GM13976 (cell line): Measurements from ENCODE around the gene B4GALT2.

Experiments used
- DNase-seq: peaks from one replicate; pipeline ENCODE4 v3.0.0; 2012; ENCODE audit warnings: low spot score
- in situ Hi-C: fragments of 300-500 bp; cut with MboI; formaldehyde crosslinking; loops from one replicate; pipeline ENCODE4 v1.12.0; 2022; ENCODE audit warnings: low sequenced_read_pairs, mixed read lengths, inconsistent platforms; ENCODE audit not compliant: unreplicated experiment
- TF ChIP-seq, protein P1 (sequence below): IDR thresholded peaks from 2 replicates; pipeline ENCODE4 v1.5.1; 2012; ENCODE audit warnings: borderline replicate concordance, mild to moderate bottlenecking; ENCODE audit not compliant: insufficient read depth; ENCODE audit errors: extremely low read depth, missing control alignments, control extremely low read depth

Gene B4GALT2

DNA sequence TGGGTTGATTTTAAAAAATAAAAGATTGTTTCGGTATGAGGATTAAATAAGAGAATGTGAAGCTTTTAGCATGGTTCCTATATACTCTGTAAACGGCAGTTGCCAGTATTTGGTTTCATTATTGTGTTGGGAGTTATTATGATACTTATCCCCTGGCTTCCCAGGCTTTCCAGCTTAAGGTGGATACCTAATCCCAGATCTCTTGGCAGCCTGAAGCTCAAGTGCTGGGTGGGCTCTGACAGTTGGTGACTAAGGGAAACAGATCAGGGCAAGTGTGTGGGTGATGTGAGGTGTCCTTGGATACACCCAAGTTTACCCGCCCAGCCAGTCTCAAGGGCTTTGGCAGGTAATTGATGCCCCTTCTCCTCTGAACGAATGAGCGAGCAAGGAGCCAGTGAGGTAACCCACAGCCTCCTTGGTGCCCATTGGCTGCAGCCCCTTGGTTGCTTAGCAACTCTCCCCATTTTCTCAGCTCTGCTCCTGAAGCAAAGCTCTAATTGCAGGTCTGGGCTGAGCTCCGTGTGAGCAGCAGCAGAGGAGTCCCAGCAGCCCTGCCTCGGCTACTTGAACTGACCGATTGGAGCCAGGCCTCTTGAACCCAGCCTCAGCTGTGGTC lies 26.2 kb upstream of the B4GALT2 start:
- DNase-seq = no peak
- TF ChIP-seq, protein P1, sequence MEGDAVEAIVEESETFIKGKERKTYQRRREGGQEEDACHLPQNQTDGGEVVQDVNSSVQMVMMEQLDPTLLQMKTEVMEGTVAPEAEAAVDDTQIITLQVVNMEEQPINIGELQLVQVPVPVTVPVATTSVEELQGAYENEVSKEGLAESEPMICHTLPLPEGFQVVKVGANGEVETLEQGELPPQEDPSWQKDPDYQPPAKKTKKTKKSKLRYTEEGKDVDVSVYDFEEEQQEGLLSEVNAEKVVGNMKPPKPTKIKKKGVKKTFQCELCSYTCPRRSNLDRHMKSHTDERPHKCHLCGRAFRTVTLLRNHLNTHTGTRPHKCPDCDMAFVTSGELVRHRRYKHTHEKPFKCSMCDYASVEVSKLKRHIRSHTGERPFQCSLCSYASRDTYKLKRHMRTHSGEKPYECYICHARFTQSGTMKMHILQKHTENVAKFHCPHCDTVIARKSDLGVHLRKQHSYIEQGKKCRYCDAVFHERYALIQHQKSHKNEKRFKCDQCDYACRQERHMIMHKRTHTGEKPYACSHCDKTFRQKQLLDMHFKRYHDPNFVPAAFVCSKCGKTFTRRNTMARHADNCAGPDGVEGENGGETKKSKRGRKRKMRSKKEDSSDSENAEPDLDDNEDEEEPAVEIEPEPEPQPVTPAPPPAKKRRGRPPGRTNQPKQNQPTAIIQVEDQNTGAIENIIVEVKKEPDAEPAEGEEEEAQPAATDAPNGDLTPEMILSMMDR = no peak
- in situ Hi-C loops = no loop called here

DNA sequence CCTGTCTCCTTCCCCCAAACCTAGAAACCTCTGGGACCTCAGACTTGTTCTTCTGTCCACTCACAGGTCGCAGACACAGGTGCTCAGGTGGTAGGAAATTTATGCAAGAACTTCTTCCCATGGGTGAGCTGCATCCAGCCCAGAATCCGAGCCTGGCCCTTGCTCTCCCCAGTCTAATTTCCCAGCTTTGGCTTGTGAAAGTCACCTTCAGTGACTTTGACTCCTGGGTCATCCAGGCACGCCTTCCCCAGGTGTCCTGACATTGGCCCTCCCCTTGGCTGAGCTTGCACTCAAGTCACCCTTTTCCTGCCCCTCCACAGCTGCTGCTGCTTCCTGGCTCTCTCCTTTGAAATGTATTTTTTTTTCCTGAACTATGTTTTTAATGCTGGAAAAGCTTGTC lies 25.6 kb upstream of the B4GALT2 start:
- in situ Hi-C loops = no loop called here
- TF ChIP-seq, protein P1 = no peak
- DNase-seq = no peak

DNA sequence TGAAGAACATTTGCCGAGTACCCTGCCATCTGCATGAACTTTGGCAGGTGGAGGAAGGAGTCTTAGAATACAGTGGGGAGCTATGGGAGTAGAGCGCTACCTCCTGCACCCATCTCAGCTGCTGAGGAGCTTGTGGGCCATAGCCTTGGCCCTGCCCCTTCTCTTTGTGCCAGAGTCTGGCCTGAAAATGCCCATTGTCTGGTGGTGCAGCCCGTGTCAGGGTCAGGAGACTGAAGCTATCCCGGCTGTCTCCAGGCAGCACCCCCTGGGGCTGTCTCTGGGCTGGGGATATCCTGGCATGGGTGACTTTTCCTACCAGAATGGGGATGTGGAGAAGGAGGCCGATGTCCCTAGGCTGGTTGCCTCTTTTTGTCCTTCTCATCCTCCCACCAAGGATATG lies 25.0 kb upstream of the B4GALT2 start:
- in situ Hi-C loops = no loop called here

DNA sequence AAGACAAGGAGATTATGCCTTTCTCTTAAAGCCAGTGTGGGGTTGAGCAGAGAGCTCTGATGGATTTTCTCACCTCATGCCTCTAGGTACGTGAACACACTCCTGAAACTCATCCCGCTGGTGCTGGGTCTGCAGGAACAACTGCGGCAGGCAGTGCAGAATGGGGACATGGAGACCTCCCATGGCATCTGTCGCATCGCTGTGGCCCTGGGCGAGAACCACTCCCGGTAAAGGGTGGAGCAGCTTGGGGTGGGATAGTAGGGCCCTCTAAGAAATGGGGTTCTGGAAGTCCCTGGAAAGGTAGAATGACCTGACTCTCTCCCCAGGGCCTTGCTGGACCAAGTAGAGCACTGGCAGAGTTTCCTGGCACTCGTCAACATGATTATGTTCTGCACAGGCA lies 22.8 kb upstream of the B4GALT2 start:
- TF ChIP-seq, protein P1 = no peak
- in situ Hi-C loops = no loop called here
- DNase-seq = no peak

More for the DNA sequence above, 25.0 kb upstream of the B4GALT2 start:
- no peak for DNase-seq
- TF ChIP-seq, protein P1 = no peak

DNA sequence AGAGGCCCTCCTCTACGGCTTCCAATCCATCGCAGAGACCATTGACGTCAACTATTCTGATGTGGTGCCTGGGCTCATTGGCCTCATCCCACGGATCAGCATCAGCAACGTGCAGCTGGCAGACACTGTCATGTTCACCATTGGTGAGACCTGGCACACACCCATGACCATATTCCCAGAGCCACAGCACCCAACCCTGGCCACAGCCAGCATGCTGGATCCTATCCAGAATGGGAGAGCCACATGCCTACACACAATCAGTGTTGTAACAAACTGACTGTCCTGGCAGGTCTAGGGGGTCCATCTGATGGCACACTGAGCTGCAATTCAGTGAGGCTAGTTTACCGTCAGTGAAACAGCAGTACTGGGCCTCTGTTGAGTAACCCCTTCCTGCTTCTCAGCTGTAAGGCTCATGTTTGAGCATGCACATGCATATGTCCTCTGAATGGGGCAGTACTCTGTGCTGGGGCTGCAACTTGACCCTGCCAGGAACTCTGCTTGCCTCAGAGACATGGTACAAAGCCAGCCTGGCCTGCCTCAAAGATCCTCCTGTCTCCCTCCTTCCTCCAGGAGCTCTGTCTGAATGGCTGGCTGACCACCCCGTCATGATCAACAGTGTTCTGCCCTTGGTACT lies 21.5 kb upstream of the B4GALT2 start:
- TF ChIP-seq, protein P1 = no peak
- no peak for DNase-seq
- in situ Hi-C loops = no loop called here

DNA sequence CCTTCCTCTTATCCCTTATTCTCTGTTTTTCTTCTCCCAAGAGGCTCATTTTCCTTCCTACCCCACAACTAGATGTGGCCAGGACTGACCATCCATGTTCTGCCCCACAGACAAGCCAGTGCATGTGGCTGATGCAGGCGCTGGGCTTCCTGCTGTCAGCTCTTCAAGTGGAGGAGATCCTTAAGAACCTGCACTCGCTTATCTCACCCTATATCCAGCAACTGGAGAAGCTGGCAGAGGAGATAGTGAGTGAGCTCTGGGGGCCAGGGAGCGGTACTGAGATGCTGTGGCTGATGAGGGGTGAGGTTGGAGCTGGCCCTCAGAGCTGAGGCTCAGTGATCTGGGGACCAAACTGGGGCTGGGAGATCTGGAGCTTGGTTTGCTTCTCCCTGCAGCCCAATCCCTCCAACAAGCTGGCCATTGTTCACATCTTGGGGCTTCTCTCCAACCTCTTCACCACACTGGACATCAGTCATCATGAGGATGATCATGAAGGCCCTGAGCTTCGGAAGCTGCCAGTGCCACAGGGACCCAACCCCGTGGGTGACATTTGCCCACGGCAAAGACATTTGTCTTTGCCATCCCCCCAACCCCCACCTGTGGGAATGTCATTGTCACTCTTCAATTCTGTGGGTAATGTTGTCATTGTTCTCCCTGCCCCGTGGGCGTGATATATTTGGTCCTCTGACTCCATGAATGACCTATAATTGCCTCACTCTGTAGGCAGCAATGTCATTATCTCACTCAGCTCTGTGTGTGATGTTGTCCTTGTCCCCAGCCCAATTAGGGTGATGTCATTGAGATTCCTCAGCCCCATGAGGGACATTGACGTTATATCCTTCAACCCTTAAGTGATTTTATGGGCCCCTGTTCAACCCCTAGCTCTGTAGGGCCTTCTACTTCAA lies 20.4 kb upstream of the B4GALT2 start:
- in situ Hi-C loops = no loop called here
- TF ChIP-seq, protein P1 = no peak
- DNase-seq = no peak
